CD8-positive, alpha-beta memory T cell (primary cell): ENCODE data around the gene OR9Q1. TPM values are rescaled to one million over a fixed set of nuclear protein-coding genes. Genes with fewer than 3 reads are reported as not detected.
"Not testable (repeated sequence)": the region's sequence is repeated elsewhere in the genome, so short reads cannot be mapped to it uniquely, and the experiment has no call there.

Experiments used
- CTCF ChIA-PET: fragments of 350-600 bp; sonication (Branson Sonifier 250); formaldehyde crosslinking; loops from one replicate; lab custom pipeline; 2021; ENCODE audit warnings: antibody characterized with exemption; lab: Charles Lee
- POLR2A ChIA-PET: fragments of 350-600 bp; sonication (Branson Sonifier 250); formaldehyde crosslinking; loops from one replicate; lab custom pipeline; 2021; ENCODE audit warnings: antibody characterized with exemption; lab: Charles Lee
- DNase-seq, 5 donors: peaks; one replicate each; pipeline versions ENCODE4 v3.0.0 to v3.0.0-alpha.2; 2020 to 2022; ENCODE audit warnings: mixed read lengths in 1 of 5
- H3K27ac ChIP-seq: one replicate; pipeline ENCODE4 v1.7.0; 2013; ENCODE audit warnings: low read depth, mild to moderate bottlenecking, low read length, moderate library complexity
- H3K27me3 ChIP-seq: 2 replicates; pipeline ENCODE4 v1.7.0; 2013; ENCODE audit warnings: low read length, mild to moderate bottlenecking; ENCODE audit not compliant: insufficient read depth, poor library complexity, severe bottlenecking
- H3K36me3 ChIP-seq: 2 replicates; pipeline ENCODE4 v1.7.0; 2013; ENCODE audit warnings: mild to moderate bottlenecking, low read length, moderate library complexity; ENCODE audit not compliant: insufficient read depth
- H3K4me1 ChIP-seq: 2 replicates; pipeline ENCODE4 v1.7.0; 2013; ENCODE audit warnings: mild to moderate bottlenecking, low read length, moderate library complexity; ENCODE audit not compliant: insufficient read depth
- H3K4me3 ChIP-seq: 2 replicates; pipeline ENCODE4 v1.7.0; 2013; ENCODE audit warnings: mild to moderate bottlenecking, low read length
- H3K9me3 ChIP-seq: 2 replicates; pipeline ENCODE4 v1.7.0; 2013; ENCODE audit warnings: mild to moderate bottlenecking, low read length
- H3K27ac Mint-ChIP-seq, 8 donors: one replicate each; pipeline ENCODE4 v1.8.0; 2020 to 2021; ENCODE audit warnings: mixed read lengths in 8 of 8, mild to moderate bottlenecking in 6 of 8, inconsistent platforms in 3 of 8, moderate library complexity in 3 of 8
- H3K27me3 Mint-ChIP-seq, 2 donors: one replicate each; pipeline ENCODE4 v1.8.0; 2020 to 2021; ENCODE audit warnings: mixed read lengths in 2 of 2, mild to moderate bottlenecking in 1 of 2, moderate library complexity in 1 of 2
- H3K36me3 Mint-ChIP-seq, 3 donors: one replicate each; pipeline ENCODE4 v1.8.0; 2020 to 2021; ENCODE audit warnings: mixed read lengths in 3 of 3, inconsistent platforms in 1 of 3, mild to moderate bottlenecking in 1 of 3
- H3K4me1 Mint-ChIP-seq, 3 donors: one replicate each; pipeline ENCODE4 v1.8.0; 2020 to 2021; ENCODE audit warnings: mixed read lengths in 3 of 3, inconsistent platforms in 1 of 3, mild to moderate bottlenecking in 1 of 3
- H3K4me3 Mint-ChIP-seq, 7 donors: one replicate each; pipeline ENCODE4 v1.8.0; 2020 to 2021; ENCODE audit warnings: mixed read lengths in 7 of 7, mild to moderate bottlenecking in 6 of 7, moderate library complexity in 4 of 7, inconsistent platforms in 2 of 7
- H3K9me3 Mint-ChIP-seq, 5 donors: one replicate each; pipeline ENCODE4 v1.8.0; 2020 to 2022; ENCODE audit warnings: mixed read lengths in 5 of 5, mild to moderate bottlenecking in 3 of 5, moderate library complexity in 2 of 5, inconsistent platforms in 1 of 5
- polyA plus RNA-seq: library from polyadenylated mRNA; unstranded; fragments of 300-500 nt; fragmentation: Illumina TruSeq; gene quantifications from one replicate; pipeline ENCODE4 v1.2.3, GENCODE V29; 2021
- total RNA-seq, 2 experiments: library from RNA; stranded (reverse); gene quantifications; one replicate each; pipeline ENCODE4 v1.2.3, GENCODE V29; 2021

The OR9Q1 gene
- total and polyA plus RNA-seq, 3 experiments from 2014 or later: not detected

- no peak overlapping the region for H3K27ac ChIP-seq
- no peaks in the 10 kb centered on the region for H3K27me3 ChIP-seq
- no peak overlapping the region for H3K4me3 Mint-ChIP-seq
- no peak for DNase-seq
- no peak overlapping the region for H3K4me3 ChIP-seq
- no peaks in the 10 kb centered on the region for H3K36me3 Mint-ChIP-seq
- CTCF ChIA-PET: no interaction called here
- no peaks in the 10 kb centered on the region for H3K4me1 ChIP-seq
- H3K9me3 Mint-ChIP-seq: no peaks in the 10 kb centered on the region
- no peaks in the 10 kb centered on the region for H3K9me3 ChIP-seq
- H3K36me3 ChIP-seq: no peaks in the 10 kb centered on the region
- no peaks in the 10 kb centered on the region for H3K4me1 Mint-ChIP-seq
- no peak overlapping the region for H3K27ac Mint-ChIP-seq
- POLR2A ChIA-PET: no interaction called here
- peaks cover 6 to 9% of the 10 kb centered on the region in 2 donors for H3K27me3 Mint-ChIP-seq
Observed at GRCh38 chr11:57981536-57981935, 42.1 kb upstream of the OR9Q1 start.

- Histone ChIP-seq H3K4me3 (no peak overlapping the region), H3K27me3 (no peaks in the 10 kb centered on the region), H3K4me1 (no peaks in the 10 kb centered on the region), H3K27ac (no peak overlapping the region), H3K9me3 (no peaks in the 10 kb centered on the region), H3K36me3 (no peaks in the 10 kb centered on the region)
- H3K36me3 Mint-ChIP-seq: no peaks in the 10 kb centered on the region
- no peak for DNase-seq
- CTCF ChIA-PET: no interaction called here
- peaks cover 3 to 8% of the 10 kb centered on the region in 2 donors for H3K27me3 Mint-ChIP-seq
- no peak overlapping the region for H3K4me3 Mint-ChIP-seq
- H3K4me1 Mint-ChIP-seq: no peaks in the 10 kb centered on the region
- no peak overlapping the region for H3K27ac Mint-ChIP-seq
- POLR2A ChIA-PET: no interaction called here
- peaks cover 0 to 5% (median 0%) of the 10 kb centered on the region in 5 donors for H3K9me3 Mint-ChIP-seq
Observed at GRCh38 chr11:57982776-57983175, 40.9 kb upstream of the OR9Q1 start.

GRCh38 chr11:57983191-57983590, 40.5 kb upstream of the OR9Q1 start:
- CTCF ChIA-PET: no interaction called here

GRCh38 chr11:57999523-57999922, 24.2 kb upstream of the OR9Q1 start:
- not testable (repeated sequence) for H3K36me3 ChIP-seq

More at GRCh38 chr11:57983191-57983590, 40.5 kb upstream of the OR9Q1 start:
- Histone ChIP-seq H3K36me3 (no peaks in the 10 kb centered on the region), H3K27me3 (no peaks in the 10 kb centered on the region), H3K9me3 (no peaks in the 10 kb centered on the region), H3K27ac (no peak overlapping the region), H3K4me1 (no peaks in the 10 kb centered on the region), H3K4me3 (no peak overlapping the region)
- Mint-ChIP-seq H3K4me3 (no peak overlapping the region), H3K27me3 (peaks cover 3 to 8% of the 10 kb centered on the region in 2 donors), H3K4me1 (no peaks in the 10 kb centered on the region), H3K9me3 (peaks cover 0 to 5% (median 0%) of the 10 kb centered on the region in 5 donors), H3K36me3 (no peaks in the 10 kb centered on the region), H3K27ac (no peak overlapping the region)
- POLR2A ChIA-PET: no interaction called here
- no peak for DNase-seq

DNA sequence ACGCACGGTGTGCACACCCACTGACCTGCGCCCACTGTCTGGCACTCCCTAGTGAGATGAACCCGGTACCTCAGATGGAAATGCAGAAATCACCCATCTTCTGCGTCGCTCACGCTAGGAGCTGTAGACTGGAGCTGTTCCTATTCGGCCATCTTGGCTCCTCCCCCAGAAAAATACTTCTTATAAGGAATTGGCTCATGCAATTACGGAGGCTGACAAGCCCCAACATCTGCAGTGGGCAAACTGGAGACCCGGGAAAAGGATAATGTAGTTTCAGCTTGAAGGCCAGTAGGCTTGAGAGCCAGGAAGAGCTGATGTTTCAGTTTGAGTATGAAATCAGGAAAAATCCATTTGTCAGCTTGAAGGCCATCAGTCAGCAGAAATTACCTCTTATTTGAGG, 23.7 kb upstream of the OR9Q1 start:
- H3K36me3 ChIP-seq, CTCF ChIA-PET, POLR2A ChIA-PET, H3K27ac Mint-ChIP-seq, H3K9me3 ChIP-seq, H3K9me3 Mint-ChIP-seq, H3K4me3 ChIP-seq, H3K4me3 Mint-ChIP-seq, H3K4me1 Mint-ChIP-seq, DNase-seq, H3K27ac ChIP-seq, H3K36me3 Mint-ChIP-seq, H3K27me3 ChIP-seq, H3K4me1 ChIP-seq: not testable (repeated sequence)
- peaks cover 12 to 36% of the 10 kb centered on the region in 2 donors for H3K27me3 Mint-ChIP-seq

More at GRCh38 chr11:57999523-57999922, 24.2 kb upstream of the OR9Q1 start:
- H3K9me3 Mint-ChIP-seq, H3K4me3 Mint-ChIP-seq, H3K4me3 ChIP-seq, H3K27ac Mint-ChIP-seq, H3K36me3 Mint-ChIP-seq, CTCF ChIA-PET, H3K9me3 ChIP-seq, H3K4me1 ChIP-seq, DNase-seq, POLR2A ChIA-PET, H3K27me3 ChIP-seq, H3K4me1 Mint-ChIP-seq, H3K27ac ChIP-seq: not testable (repeated sequence)
- peaks cover 12 to 32% of the 10 kb centered on the region in 2 donors for H3K27me3 Mint-ChIP-seq

DNA sequence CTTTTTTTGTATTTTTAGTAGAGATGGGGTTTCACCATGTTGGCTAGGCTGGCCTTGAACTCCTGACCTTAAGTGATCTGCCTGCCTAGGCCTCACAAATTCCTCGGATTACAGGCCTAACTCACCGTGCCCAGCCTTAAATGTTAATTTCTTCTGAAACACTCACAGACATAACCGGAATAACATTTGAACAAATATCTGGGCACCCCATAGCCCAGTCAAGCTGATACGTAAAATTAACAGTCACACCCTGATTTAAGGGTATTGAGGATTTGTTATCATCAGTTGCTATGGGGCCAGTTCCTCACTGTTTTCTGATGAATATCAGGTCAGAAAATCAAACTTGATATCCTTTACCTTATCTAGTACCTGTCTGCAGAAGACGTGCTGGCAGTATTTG, 23.0 kb upstream of the OR9Q1 start:
- peaks cover 0 to 4% (median 0%) of the 10 kb centered on the region in 5 donors for H3K9me3 Mint-ChIP-seq
- H3K4me3 ChIP-seq: no peak overlapping the region
- no peak overlapping the region for H3K27ac Mint-ChIP-seq
- H3K27me3 Mint-ChIP-seq: peaks cover 12 to 36% of the 10 kb centered on the region in 2 donors
- ChIA-PET POLR2A (no interaction called here), CTCF (no interaction called here)
- H3K27me3 ChIP-seq: no peaks in the 10 kb centered on the region
- no peak overlapping the region for H3K27ac ChIP-seq
- H3K4me3 Mint-ChIP-seq: no peak overlapping the region
- no peaks in the 10 kb centered on the region for H3K4me1 ChIP-seq
- DNase-seq: no peak
- H3K9me3 ChIP-seq: no peaks in the 10 kb centered on the region
- no peaks in the 10 kb centered on the region for H3K36me3 Mint-ChIP-seq
- no peaks in the 10 kb centered on the region for H3K4me1 Mint-ChIP-seq
- no peaks in the 10 kb centered on the region for H3K36me3 ChIP-seq

- Mint-ChIP-seq H3K4me3 (no peak overlapping the region), H3K36me3 (no peaks in the 10 kb centered on the region), H3K27ac (no peak overlapping the region), H3K9me3 (peaks cover 0 to 4% (median 0%) of the 10 kb centered on the region in 5 donors), H3K27me3 (peaks cover 16 to 36% of the 10 kb centered on the region in 2 donors), H3K4me1 (no peaks in the 10 kb centered on the region)
- POLR2A ChIA-PET: no interaction called here
- Histone ChIP-seq H3K4me3 (no peak overlapping the region), H3K27ac (no peak overlapping the region), H3K27me3 (no peaks in the 10 kb centered on the region), H3K9me3 (no peaks in the 10 kb centered on the region), H3K36me3 (no peaks in the 10 kb centered on the region), H3K4me1 (no peaks in the 10 kb centered on the region)
- DNase-seq: no peak
- CTCF ChIA-PET: no interaction called here
Observed at GRCh38 chr11:58003036-58003435, 20.6 kb upstream of the OR9Q1 start.

GRCh38 chr11:58003591-58003990, 20.1 kb upstream of the OR9Q1 start:
- H3K27ac ChIP-seq: no peak overlapping the region
- ChIA-PET POLR2A (no interaction called here), CTCF (no interaction called here)
- no peaks in the 10 kb centered on the region for H3K36me3 Mint-ChIP-seq
- H3K27ac Mint-ChIP-seq: no peak overlapping the region
- no peak overlapping the region for H3K4me3 ChIP-seq
- H3K4me3 Mint-ChIP-seq: no peak overlapping the region
- H3K4me1 ChIP-seq: no peaks in the 10 kb centered on the region
- H3K27me3 ChIP-seq: no peaks in the 10 kb centered on the region
- H3K4me1 Mint-ChIP-seq: no peaks in the 10 kb centered on the region
- no peaks in the 10 kb centered on the region for H3K9me3 ChIP-seq
- peaks cover 0 to 4% (median 0%) of the 10 kb centered on the region in 5 donors for H3K9me3 Mint-ChIP-seq
- H3K27me3 Mint-ChIP-seq: peaks cover 16 to 36% of the 10 kb centered on the region in 2 donors
- no peaks in the 10 kb centered on the region for H3K36me3 ChIP-seq
- DNase-seq: no peak

DNA sequence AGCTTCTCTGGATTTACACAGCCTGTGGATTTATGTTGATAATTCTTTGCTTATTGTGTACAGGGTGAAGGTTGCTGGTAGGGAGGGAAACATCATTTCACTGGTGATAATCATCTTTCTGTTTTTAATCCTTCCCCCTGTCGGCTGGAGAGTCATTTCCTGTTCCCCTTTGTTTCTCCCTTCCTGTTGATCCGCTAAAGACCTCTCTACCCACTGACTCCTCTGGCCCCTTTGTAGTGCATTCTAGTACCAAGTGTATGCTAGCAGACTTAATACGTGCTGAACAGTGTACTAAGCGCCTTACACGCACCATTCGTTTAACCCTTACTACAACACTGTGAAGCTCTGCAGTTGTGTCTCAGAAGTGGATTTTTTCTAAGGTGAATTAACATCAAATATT, 19.0 kb upstream of the OR9Q1 start:
- H3K4me3 Mint-ChIP-seq: no peak overlapping the region
- no peak for DNase-seq
- peaks cover 16 to 36% of the 10 kb centered on the region in 2 donors for H3K27me3 Mint-ChIP-seq
- ChIA-PET POLR2A (no interaction called here), CTCF (no interaction called here)
- no peak overlapping the region for H3K27ac Mint-ChIP-seq
- Histone ChIP-seq H3K4me1 (no peaks in the 10 kb centered on the region), H3K36me3 (no peaks in the 10 kb centered on the region), H3K9me3 (no peaks in the 10 kb centered on the region), H3K27me3 (no peaks in the 10 kb centered on the region), H3K4me3 (no peak overlapping the region), H3K27ac (no peak overlapping the region)
- no peaks in the 10 kb centered on the region for H3K4me1 Mint-ChIP-seq
- H3K9me3 Mint-ChIP-seq: peaks cover 0 to 4% (median 0%) of the 10 kb centered on the region in 5 donors
- no peaks in the 10 kb centered on the region for H3K36me3 Mint-ChIP-seq
